Brain microvascular endothelial cell (primary cell): ENCODE results near the gene COL28A1.

Source experiments
- DNase-seq: peaks from one replicate; pipeline ENCODE4 v3.0.0-alpha.2; 2020
- H3K27ac ChIP-seq: fragments of 250-450 bp; sonication (Bioruptor Pico); 2 replicates; pipeline ENCODE4 v1.5.1; 2020; ENCODE audit warnings: mild to moderate bottlenecking, moderate library complexity
- H3K27me3 ChIP-seq: fragments of 250-450 bp; sonication (Bioruptor Pico); replicated peaks from 2 replicates; pipeline ENCODE4 v1.5.1; 2020; ENCODE audit warnings: mild to moderate bottlenecking
- H3K36me3 ChIP-seq: fragments of 250-450 bp; sonication (Bioruptor Pico); replicated peaks from 2 replicates; pipeline ENCODE4 v1.5.1; 2020; ENCODE audit warnings: mild to moderate bottlenecking
- H3K4me3 ChIP-seq: 2 replicates; pipeline ENCODE4 v1.5.1; 2011; ENCODE audit warnings: low read depth, mild to moderate bottlenecking, control low read depth, low read length, moderate library complexity
- CTCF ChIP-seq: IDR thresholded peaks from 2 replicates; pipeline ENCODE4 v1.5.1; 2011; ENCODE audit warnings: low read depth, mild to moderate bottlenecking, moderate library complexity, low read length, control low read depth, inconsistent platforms; ENCODE audit errors: missing control alignments
- in situ Hi-C: cut with HindIII; loops from 2 replicates; pipeline ENCODE4 v1.10.0; 2017; ENCODE audit warnings: low sequenced_read_pairs, low pct_ligation_motif_present

The COL28A1 gene

GRCh38 chr7:7452652-7453051 lies 83.0 kb downstream of the COL28A1 start:
- Histone ChIP-seq H3K27ac (no peak overlapping the region), H3K4me3 (no peak overlapping the region), H3K27me3 (no peaks in the 10 kb centered on the region), H3K36me3 (no peaks in the 10 kb centered on the region)
- DNase-seq, result no peak
- TF ChIP-seq CTCF, result no peak
- in situ Hi-C loops, result no loop called here

GRCh38 chr7:7452119-7452518 lies 83.6 kb downstream of the COL28A1 start:
- no peak overlapping the region for H3K27ac ChIP-seq
- no peaks in the 10 kb centered on the region for H3K36me3 ChIP-seq
- in situ Hi-C loops, result no loop called here
- no peak for TF ChIP-seq CTCF
- DNase-seq, result no peak
- H3K4me3 ChIP-seq, result no peak overlapping the region
- no peaks in the 10 kb centered on the region for H3K27me3 ChIP-seq

DNA sequence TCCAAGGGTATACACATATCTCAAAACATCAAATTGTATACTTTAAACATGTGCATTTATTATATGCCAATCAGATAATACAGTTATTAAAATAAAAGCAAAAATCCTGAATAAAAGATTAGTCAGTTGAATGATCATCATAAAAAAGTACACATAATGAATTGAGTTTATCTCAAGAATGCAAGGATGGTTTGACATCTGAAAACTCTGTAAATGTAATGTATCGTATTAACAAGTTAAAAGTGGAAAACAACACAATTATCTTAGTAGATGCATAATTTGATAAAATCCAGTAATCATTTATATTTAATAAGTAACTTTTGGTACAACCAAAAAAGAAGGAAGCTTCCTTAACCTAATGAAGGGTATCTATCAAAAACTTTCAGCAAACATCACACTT lies 86.6 kb downstream of the COL28A1 start:
- in situ Hi-C loops, result loop anchor here (25.0 kb wide), 1 partner anchor 88 kb away; the partner anchor contains the start of gene COL28A1
- DNase-seq, result no peak
- no peaks in the 10 kb centered on the region for H3K27me3 ChIP-seq
- TF ChIP-seq CTCF, result no peak
- no peak overlapping the region for H3K27ac ChIP-seq
- no peaks in the 10 kb centered on the region for H3K36me3 ChIP-seq
- no peak overlapping the region for H3K4me3 ChIP-seq

DNA sequence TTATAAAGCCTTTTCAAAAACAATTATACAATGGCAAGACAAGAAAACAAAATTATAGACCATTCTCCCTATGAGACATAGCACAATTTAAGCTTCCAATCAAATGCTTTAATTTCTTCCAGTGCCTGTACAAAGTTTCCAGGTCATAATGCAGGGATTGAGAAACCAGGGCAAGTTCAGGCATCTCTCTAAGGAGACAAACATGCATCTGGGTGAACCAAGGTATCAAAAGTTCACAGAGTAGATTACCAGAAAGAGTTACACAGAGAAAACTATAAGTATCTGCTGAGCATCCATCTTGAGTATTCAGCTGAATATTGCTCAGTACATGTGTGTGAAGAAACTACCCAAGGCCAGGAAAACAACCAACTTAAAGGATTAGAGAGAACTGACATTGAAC lies 89.1 kb downstream of the COL28A1 start:
- Histone ChIP-seq H3K27me3 (no peaks in the 10 kb centered on the region), H3K27ac (no peak overlapping the region), H3K4me3 (no peak overlapping the region), H3K36me3 (no peaks in the 10 kb centered on the region)
- in situ Hi-C loops, result loop anchor here (25.0 kb wide), 1 partner anchor 91 kb away; the partner anchor contains the start of gene COL28A1
- TF ChIP-seq CTCF, result no peak
- no peak for DNase-seq

DNA sequence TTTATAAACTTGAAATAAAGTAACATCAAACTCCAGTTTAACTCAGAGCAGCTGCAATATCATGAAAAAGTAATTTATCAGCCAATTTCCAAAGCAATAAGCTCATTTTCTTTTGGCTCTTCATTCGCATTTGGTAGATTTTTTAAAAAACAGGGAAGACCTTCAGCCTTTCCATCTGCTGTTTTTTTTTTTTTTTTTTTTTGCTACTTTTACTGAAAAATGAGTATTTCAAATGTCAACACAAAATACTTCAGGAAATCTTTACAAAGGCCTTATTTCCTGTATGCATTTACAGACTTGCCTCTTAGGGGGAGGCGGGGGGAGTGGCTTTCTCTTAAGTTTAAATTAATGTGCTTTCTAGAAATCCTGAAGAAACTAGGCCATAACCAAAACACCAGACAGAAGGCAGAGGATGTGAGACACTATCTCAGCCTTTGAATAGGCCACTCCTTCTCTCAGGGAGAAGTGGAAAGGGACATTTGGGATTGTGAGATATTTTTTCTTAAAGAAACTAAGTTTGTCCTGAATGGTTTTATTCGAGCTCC lies 91.8 kb downstream of the COL28A1 start:
- TF ChIP-seq CTCF, result no peak
- in situ Hi-C loops, result loop anchor here (25.0 kb wide), 1 partner anchor 93 kb away; the partner anchor contains the start of gene COL28A1
- Histone ChIP-seq H3K27me3 (no peaks in the 10 kb centered on the region), H3K27ac (no peak overlapping the region), H3K36me3 (no peaks in the 10 kb centered on the region), H3K4me3 (no peak overlapping the region)
- no peak for DNase-seq

GRCh38 chr7:7439564-7439963 lies 96.1 kb downstream of the COL28A1 start:
- H3K27ac ChIP-seq, result no peak overlapping the region
- H3K36me3 ChIP-seq, result no peaks in the 10 kb centered on the region
- in situ Hi-C loops, result loop anchor here (25.0 kb wide), 1 partner anchor 98 kb away; the partner anchor contains the start of gene COL28A1
- no peak for TF ChIP-seq CTCF
- DNase-seq, result no peak
- H3K27me3 ChIP-seq, result no peaks in the 10 kb centered on the region
- no peak overlapping the region for H3K4me3 ChIP-seq
